NCI-H2107 (cell line): ENCODE data around the gene ABCF1.
"Not testable (repeated sequence)": the region's sequence is repeated elsewhere in the genome, so short reads cannot be mapped to it uniquely, and the experiment has no call there.

ENCODE experiments used
- DNase-seq: peaks from one replicate; lab custom pipeline; 2025; lab: John Stamatoyannopoulos, UW

The ABCF1 gene

DNA sequence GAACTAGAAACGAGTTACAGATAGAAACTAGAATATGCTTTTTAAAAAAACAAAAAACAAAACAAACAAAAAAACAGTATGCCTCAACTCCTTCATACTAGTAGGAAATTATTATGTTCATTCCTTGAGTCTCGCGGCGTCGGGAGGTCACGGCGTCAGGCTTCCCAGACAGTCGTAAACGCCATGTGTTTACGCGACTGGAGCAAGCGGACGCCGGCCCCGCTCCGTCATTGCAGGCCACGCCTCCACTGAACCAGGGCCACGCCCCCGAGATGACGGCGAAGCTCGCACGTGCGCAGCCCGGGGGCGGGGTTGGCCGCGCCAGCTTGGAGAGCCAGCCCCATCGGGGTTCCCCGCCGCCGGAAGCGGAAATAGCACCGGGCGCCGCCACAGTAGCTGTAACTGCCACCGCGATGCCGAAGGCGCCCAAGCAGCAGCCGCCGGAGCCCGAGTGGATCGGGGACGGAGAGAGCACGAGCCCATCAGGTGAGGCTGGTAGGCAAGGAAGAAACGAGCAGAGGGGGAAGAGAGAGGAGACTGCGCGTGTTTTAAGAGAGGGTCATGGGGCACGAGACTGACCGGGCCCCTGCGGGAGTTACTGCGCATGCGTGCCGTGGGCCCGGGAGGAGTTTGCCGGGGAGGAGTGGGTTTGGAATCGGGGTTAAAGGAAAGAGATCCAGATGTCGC is at the start of gene ABCF1:
TSS of gene ABCF1 (plus strand) at position 368 of the 687 bp plus-strand sequence. CDS start at position 414, 46 bp downstream.
- peak; percentile 88 for DNase-seq

DNA sequence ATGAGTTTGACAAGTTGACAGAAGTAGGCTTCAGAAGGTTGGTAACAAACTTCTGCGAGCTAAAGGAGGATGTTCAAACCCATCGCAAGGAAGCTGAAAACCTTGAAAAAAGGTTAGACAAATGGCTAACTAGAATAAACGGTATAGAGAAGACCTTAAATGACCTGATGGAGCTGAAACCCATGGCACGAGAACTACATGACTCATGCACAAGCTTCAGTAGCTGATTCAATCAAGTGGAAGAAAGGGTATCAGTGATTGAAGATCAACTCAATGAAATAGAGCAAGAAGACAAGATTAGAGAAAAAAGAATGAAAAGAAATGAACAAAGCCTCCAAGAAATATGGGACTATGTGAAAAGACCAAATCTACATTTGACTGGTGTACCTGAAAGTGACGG is 49.3 kb upstream of the ABCF1 start:
- not testable (repeated sequence) for DNase-seq

DNA sequence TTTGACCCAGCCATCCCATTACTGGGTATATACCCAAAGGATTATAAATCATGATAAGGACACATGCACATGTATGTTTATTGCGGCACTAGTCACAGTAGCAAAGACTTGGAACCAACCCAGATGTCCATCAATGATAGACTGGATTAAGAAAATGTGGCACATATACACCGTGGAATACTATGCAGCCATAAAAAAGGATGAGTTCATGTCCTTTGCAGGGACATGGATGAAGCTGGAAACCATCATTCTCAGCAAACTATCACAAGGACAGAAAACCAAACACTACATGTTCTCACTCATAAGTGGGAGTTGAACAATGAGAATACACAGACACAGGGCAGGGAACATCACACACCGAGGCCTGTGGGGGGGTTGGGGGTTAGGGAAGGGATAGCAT is 44.8 kb upstream of the ABCF1 start:
- DNase-seq: not testable (repeated sequence)

DNA sequence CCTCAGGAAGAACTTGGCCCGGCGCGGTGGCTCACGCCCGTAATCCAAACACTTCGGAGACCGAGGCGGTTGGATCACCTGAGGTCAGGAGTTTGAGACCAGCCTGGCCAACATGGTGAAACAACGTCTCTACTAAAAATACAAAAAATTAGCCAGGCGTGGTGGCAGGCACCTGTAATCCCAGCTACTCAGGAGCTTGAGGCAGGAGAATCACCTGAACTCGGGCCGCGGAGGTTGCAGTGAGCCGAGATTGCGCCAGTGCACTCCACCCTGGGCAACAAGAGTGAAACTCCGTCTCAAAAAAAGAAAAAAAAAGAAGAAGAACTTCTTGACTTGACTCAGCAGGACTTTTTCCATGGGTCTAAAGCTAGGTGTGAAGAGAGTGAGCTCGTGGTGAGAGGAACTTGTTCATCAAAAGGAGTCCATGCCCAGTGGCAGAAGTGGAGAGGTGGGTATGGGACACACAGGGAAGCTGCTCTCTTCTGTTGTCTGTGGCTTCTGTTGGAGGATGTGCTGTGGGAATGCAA is 41.8 kb upstream of the ABCF1 start:
- not testable (repeated sequence) for DNase-seq

DNA sequence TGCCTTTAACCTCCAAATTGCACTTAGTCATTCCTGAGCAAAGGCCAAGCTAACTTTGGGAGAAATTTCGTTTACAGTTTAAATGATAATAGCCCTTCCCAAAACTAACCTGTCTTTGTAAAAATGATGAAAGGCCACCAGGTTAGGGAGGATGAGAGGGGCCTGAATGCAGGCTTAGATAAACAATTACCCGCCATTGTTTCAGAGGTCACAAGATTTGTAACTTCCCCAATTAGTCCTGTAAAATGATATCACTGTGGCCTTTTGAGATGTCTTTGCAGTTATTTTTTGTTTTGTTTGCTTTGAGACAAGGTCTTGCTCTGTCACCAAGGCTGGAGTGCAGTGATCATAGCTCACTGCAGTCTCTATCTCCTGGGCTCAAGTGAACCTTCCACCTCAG is 41.2 kb upstream of the ABCF1 start:
- DNase-seq: no peak

GRCh38 chr6:30533460-30534294 is 37.6 kb upstream of the ABCF1 start:
- DNase-seq: no peak

DNA sequence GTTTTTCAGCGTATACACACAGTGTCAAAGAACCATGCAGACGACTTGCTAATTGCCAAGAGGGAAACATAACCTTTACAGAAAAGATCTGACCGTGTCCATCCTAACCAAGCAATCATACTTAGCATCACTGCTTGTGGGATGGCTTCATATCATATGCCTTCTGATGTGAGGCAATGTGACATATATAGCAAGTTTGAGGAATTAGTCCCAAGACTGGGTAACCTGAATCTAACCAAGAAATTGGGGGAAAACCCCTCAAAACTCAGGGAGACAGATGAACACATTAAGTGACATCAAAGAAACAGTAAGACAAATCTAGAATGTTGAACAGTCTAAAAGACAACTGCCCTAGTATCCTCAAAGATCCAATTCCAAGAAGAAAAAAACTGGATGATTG is 33.3 kb upstream of the ABCF1 start:
- DNase-seq: no peak

DNA sequence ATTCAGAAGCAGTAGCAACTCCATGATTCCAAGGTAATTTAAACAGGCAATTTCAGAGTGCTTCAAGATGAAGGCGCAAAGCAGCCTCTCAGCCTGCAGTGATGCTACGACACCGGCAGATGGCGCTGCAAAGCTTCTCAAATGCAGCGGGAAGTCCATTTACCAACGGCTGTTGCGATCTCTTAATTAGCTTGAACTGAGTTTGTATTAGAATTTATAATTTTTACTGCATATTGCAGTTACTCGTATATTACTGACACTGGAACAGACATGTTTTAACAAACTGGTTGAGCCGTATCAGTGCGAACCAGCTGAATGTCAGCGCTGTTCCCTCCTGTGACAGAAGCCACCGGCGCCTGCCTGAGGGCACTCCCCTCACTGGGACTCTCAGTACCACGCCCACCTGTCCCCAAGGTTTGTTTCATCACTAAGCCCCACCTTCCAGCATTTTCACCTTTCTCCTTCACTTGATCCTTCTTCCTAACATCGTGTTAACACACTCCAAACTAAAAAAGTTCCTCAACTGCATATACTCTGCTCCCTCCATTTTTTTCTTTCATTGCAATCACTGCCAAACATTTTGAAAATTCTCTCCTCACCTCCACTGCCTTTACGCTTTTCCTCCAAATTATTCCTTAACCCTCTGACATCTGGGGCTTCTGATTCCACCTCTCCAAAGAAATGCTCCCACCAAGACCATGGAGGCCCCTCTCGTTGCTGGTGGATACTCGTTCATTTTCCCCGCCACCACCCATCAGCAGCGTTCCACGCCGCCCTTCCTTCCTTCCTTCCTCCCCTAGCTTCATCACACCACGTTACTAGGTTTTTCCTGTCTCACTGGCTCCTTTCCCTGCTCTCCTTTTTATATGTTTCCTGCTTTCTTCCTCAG is 29.5 kb upstream of the ABCF1 start:
- DNase-seq: peak; percentile 26

GRCh38 chr6:30542404-30542725 is 28.9 kb upstream of the ABCF1 start:
- no peak for DNase-seq

DNA sequence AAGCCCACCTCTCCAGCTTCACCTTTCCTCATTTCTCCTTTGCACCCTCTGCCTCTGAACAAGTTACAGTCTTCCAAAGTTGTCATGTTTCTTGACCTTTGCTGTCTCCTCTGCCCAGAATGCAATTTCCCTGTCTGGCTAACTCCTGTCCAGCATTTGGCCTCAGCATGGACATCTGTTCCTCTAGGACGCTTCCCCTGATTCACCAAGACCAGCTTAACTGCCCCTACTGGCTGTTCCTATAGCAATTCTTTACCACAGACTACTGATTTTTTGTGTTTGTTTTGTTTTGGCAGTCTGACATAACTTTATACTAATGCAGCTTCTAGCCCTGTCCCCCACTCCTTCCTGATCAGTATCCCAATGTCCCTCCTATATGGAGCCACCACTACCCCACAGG is 28.3 kb upstream of the ABCF1 start:
- DNase-seq: no peak

DNA sequence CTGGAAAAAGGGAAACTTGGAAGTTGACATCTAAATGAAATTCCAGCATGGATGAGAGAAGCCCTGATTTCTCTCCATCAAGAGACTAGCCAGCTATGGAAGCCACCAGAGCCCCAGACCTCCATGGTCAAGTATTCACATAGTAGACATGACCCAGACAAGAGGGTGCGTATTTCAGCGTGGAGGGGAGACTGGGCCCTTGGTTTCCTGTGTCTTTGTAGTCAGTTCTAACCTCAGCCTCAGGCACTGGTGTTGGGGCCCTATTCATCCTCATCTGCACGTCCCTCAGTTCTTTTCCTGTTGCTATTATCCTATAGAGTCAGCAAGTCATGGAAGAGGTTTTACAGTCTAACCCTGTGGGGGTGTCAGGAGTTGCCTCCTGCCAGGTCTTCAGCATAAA is 27.4 kb upstream of the ABCF1 start:
- no peak for DNase-seq

DNA sequence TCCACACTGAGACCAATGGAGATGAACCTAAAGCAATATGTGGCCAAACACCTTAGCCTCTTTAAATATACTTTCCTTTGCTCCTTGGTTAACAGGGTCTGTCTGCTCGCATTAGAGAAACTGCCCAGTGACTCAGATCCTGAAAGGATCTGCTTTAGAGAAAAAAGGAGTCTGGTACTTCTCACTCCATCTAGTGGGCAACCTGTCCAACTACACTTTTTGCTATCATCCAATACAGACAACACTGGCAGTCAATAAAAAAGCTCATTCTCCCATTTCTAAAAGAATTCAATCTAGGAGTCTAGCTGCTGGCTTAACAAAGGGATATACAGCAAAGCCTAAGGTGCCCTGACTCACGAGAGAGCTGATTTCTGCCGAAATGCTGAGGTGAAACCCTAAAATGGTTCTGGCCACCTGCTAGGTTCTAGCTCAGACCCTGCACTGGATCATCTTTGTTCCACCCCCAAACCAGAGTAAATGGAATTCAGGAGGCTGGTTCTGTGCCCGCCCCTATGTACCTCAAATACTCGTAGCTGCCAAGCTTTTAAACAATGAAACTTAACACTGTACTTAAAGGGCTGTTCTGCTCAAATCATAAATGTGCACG is 26.5 kb upstream of the ABCF1 start:
- no peak for DNase-seq

DNA sequence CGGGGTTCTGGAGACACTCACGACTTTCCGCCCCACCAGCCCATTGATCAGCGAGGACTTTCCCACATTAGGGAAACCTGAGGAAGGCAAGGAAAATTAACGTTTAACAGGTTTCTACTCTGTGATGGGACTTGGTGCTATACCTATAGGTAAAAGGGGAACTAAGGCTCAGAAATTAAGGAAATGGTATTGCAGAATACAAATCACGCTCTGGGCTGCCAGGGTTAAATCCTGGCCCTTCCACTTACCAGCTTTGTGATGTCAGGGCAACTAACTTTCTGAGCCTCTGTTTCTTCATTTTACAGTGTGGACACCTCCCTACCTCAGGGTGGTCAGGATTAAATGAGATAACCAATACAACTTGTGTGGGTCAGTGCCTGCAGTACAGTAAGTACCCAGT is 23.8 kb upstream of the ABCF1 start:
- DNase-seq: no peak

- no peak for DNase-seq
Observed at GRCh38 chr6:30548375-30548774, 22.9 kb upstream of the ABCF1 start.

GRCh38 chr6:30554404-30554803 is 16.8 kb upstream of the ABCF1 start:
- DNase-seq: no peak

GRCh38 chr6:30554962-30555815 is 16.1 kb upstream of the ABCF1 start:
- no peak for DNase-seq

GRCh38 chr6:30555816-30556065 is 15.5 kb upstream of the ABCF1 start:
- no peak for DNase-seq

DNA sequence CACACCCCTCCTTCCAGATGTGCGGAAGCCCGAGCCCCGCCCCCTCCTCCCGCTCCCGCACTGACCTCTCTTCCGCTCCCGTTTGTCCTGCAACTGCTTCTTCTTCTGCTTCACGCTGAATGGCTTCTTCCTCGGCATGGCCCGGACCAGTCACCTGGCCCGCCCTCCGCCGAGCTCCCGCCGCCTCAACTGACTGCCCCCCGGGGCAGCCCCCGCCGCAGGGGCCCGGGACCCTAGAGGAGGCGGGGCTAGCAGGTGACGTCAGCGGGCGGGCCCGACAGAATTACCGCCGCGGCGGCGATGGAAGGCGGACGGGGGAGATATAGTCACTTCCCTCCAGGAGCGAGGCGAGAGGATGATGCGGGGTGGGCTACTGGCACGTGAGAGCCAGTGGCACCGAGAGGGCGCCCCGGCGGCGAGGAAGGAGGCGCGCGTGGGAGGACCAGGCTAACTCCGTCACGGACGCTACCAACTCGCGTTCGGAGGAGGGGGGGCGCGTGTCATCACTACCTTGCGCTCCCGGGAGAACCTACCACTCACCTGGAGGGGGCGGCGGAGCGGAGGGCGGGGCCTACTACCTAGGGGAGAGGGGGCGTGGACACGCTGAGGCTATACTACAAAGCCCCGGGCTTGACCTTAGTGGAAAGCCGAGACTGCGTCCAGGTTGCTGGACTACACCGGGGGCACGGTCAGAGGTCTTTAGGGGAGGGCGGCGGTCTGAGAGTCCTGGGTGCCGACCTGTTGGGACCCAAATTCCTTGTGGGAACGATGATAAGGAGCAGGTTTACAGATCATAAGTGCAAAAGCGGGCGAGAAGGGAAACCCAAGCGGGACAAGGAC is 15.0 kb upstream of the ABCF1 start, which contains the start of gene GNL1:
TSS of gene GNL1 (minus strand) at position 424 of the 840 bp plus-strand sequence. CDS start at position 138, 286 bp downstream.
- DNase-seq: peak; percentile 50

DNA sequence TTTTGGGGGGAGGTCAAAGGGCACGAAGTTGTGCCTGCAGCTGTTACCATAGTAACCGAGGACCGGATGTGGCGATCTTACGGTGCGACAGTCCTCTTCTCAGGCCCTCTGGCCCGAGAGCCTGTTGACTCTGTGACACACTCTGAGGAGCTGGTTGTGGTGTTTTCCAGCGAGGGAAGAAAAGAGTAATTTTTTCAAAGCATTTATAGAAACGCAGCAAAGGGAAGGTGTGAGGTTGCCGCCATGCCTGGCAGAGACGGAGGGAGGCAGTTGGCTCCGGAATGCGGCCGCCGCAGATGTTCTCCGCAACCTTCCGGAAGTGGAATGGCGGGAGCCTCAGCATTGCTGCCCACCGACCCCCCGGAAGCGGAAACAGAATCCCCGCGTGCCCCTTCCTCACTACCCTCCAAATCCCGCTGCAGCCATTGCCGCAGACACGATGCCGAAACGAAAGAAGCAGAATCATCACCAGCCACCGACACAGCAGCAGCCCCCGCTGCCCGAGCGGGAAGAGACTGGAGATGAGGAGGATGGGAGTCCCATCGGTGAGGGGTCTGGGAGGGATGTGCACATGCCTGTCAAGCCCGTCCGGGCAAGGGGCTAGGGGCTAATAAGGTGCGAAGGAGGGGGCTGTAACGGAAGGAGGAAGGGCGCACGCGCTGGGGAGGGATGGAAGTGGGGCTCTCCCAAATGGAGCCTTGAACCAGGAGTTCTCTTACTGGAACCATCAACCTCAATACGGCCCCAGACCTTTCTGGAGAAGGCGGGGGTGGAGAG is 14.1 kb upstream of the ABCF1 start, which contains the start of gene PRR3:
TSS of gene PRR3 (plus strand) at position 390 of the 777 bp plus-strand sequence. CDS start at position 440, 50 bp downstream.
- peak; percentile 62 for DNase-seq
